ENCODE results near the gene CST5.
A peak's percentile ranks its signal among the peaks of the same experiment; 100 is the strongest.

Gene CST5

DNA sequence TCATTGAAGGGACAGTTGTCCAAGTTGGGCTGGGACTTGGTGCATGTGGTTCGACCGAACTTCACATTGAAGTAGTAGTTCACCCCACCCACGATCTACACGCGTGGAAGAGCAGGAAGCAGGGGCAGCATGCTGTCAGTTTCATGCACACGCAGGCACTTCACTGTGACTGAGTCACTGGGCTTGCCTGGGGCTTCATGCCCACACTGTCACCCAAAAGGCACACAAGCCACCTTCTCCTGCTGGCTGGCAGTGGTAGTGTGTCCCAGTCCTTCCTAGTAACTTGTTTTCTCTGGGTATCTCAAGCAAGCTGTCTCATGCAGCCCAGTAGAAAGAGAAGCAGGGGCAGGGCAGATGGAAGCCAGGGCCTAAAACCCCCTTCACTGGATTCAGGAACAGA is 2.0 kb downstream of the CST5 start:
- H3K27me3 ChIP-seq: no peaks in the 10 kb centered on the region
- intact Hi-C loops (cut with DNase I; ENCODE audit: low total_unique reads): no loop called here
- H3K4me3 ChIP-seq: no peak overlapping the region
- DNase-seq: no peak
- no peak overlapping the region for H3K27ac ChIP-seq
- H3K9me3 ChIP-seq: no peaks in the 10 kb centered on the region
- TF ChIP-seq, protein P1, sequence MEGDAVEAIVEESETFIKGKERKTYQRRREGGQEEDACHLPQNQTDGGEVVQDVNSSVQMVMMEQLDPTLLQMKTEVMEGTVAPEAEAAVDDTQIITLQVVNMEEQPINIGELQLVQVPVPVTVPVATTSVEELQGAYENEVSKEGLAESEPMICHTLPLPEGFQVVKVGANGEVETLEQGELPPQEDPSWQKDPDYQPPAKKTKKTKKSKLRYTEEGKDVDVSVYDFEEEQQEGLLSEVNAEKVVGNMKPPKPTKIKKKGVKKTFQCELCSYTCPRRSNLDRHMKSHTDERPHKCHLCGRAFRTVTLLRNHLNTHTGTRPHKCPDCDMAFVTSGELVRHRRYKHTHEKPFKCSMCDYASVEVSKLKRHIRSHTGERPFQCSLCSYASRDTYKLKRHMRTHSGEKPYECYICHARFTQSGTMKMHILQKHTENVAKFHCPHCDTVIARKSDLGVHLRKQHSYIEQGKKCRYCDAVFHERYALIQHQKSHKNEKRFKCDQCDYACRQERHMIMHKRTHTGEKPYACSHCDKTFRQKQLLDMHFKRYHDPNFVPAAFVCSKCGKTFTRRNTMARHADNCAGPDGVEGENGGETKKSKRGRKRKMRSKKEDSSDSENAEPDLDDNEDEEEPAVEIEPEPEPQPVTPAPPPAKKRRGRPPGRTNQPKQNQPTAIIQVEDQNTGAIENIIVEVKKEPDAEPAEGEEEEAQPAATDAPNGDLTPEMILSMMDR (IDR thresholded peaks at IDR 0.05): no peak
- H3K4me1 ChIP-seq: no peaks in the 10 kb centered on the region
- no peaks in the 10 kb centered on the region for H3K36me3 ChIP-seq

- intact Hi-C loops (cut with DNase I; ENCODE audit: low total_unique reads): no loop called here
- TF ChIP-seq, protein P1 (IDR thresholded peaks at IDR 0.05): no peak
- no peaks in the 10 kb centered on the region for H3K36me3 ChIP-seq
- no peaks in the 10 kb centered on the region for H3K9me3 ChIP-seq
- DNase-seq: peak in 1 of 2 donors; percentile 45
- H3K27ac ChIP-seq: no peak overlapping the region
- H3K4me1 ChIP-seq: no peaks in the 10 kb centered on the region
- H3K27me3 ChIP-seq: no peaks in the 10 kb centered on the region
- H3K4me3 ChIP-seq: no peak overlapping the region
Observed at GRCh38 chr20:23875606-23876237, 3.8 kb downstream of the CST5 start.

DNA sequence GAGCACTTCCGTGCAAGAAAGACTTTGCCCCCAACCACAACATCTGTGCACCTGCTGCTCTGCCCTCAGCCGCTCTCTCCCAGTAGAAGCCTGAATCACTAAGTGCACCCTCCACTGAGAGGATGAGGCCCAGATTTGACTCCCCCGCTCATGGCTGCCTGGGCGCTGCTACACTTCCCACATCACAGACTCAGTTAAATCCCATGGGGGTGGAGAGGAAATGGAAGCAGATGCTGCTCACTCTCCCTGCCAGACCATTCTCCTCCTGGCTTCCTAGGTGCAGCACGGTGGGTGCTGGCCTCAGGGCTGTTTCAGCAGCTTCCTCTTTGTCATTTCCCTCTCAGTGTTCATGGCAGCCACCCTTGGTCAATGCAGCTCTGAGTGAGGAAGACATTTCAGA is 4.8 kb downstream of the CST5 start:
- no peak overlapping the region for H3K27ac ChIP-seq
- H3K36me3 ChIP-seq: no peaks in the 10 kb centered on the region
- no peak for DNase-seq
- no peaks in the 10 kb centered on the region for H3K27me3 ChIP-seq
- TF ChIP-seq, protein P1 (IDR thresholded peaks at IDR 0.05): no peak
- intact Hi-C loops (cut with DNase I; ENCODE audit: low total_unique reads): no loop called here
- no peaks in the 10 kb centered on the region for H3K9me3 ChIP-seq
- H3K4me3 ChIP-seq: no peak overlapping the region
- H3K4me1 ChIP-seq: no peaks in the 10 kb centered on the region

GRCh38 chr20:23873370-23874015 is 6.1 kb downstream of the CST5 start:
- TF ChIP-seq, protein P1 (IDR thresholded peaks at IDR 0.05): no peak
- Histone ChIP-seq H3K4me1 (no peaks in the 10 kb centered on the region), H3K27ac (no peak overlapping the region), H3K4me3 (no peak overlapping the region), H3K9me3 (no peaks in the 10 kb centered on the region), H3K27me3 (no peaks in the 10 kb centered on the region), H3K36me3 (no peaks in the 10 kb centered on the region)
- DNase-seq: no peak
- intact Hi-C loops (cut with DNase I; ENCODE audit: low total_unique reads): no loop called here

GRCh38 chr20:23872065-23872464 is 7.5 kb downstream of the CST5 start:
- no peaks in the 10 kb centered on the region for H3K9me3 ChIP-seq
- no peak overlapping the region for H3K27ac ChIP-seq
- peaks cover 0 to 3% of the 10 kb centered on the region in 2 donors for H3K27me3 ChIP-seq
- TF ChIP-seq, protein P1 (IDR thresholded peaks at IDR 0.05): no peak
- no peaks in the 10 kb centered on the region for H3K36me3 ChIP-seq
- intact Hi-C loops (cut with DNase I; ENCODE audit: low total_unique reads): no loop called here
- H3K4me3 ChIP-seq: no peak overlapping the region
- H3K4me1 ChIP-seq: no peaks in the 10 kb centered on the region
- DNase-seq: no peak
